Left lung (tissue), 14 donors: ENCODE results near the gene CD300LB. TPM values are rescaled to one million over a fixed set of nuclear protein-coding genes. Genes with fewer than 3 reads are reported as not detected.
"Not testable (repeated sequence)": the region's sequence is repeated elsewhere in the genome, so short reads cannot be mapped to it uniquely, and the experiment has no call there.

Source experiments
- ATAC-seq: fragments of 200-7000 bp; cut with Tn5 transposase; one replicate; pipeline ENCODE4 v1.9.1; 2020; ENCODE audit warnings: moderate library complexity
- DNase-seq, 4 donors: peaks; one replicate each; pipeline ENCODE4 v3.0.0-alpha.2; 2013 to 2020
- H3K27ac ChIP-seq, 2 donors: fragments of 200-600 bp; sonication (generic) in 1 of 2; one replicate each; pipeline versions ENCODE4 v1.5.0 to v1.8.0; 2020 to 2021
- H3K27me3 ChIP-seq, 2 donors: fragments of 200-600 bp; sonication (generic) in 1 of 2; one replicate each; pipeline versions ENCODE4 v1.5.0 to v1.8.0; 2020 to 2021
- H3K36me3 ChIP-seq, 2 donors: fragments of 200-600 bp; sonication (generic) in 1 of 2; one replicate each; pipeline versions ENCODE4 v1.5.0 to v1.8.0; 2020 to 2021
- H3K4me1 ChIP-seq, 2 donors: fragments of 200-600 bp; one replicate each; pipeline ENCODE4 v1.8.0; 2021
- H3K4me3 ChIP-seq, 2 donors: fragments of 200-600 bp; sonication (generic) in 1 of 2; one replicate each; pipeline versions ENCODE4 v1.5.0 to v1.8.0; 2020 to 2021; ENCODE audit warnings: mild to moderate bottlenecking in 1 of 2
- H3K9me3 ChIP-seq, 2 donors: fragments of 200-600 bp; sonication (generic) in 1 of 2; one replicate each; pipeline versions ENCODE4 v1.5.0 to v1.8.0; 2020 to 2021
- intact Hi-C, 2 donors: fragments of 100-400 bp; cut with DNase I; formaldehyde crosslinking; loops; one replicate each; pipeline versions ENCODE4 v1.11.2 to v1.14.2; 2022
- long read RNA-seq, 12 donors: library from polyadenylated mRNA in 2 of 12; unstranded in 2 of 12; transcript quantifications; one replicate each; pipeline ENCODE4 v2.0.0 and lab custom pipeline, GENCODE V29; 2019 to 2026
- polyA plus RNA-seq, 6 donors: library from polyadenylated mRNA; unstranded; fragments of 120-200 nt; gene quantifications; one replicate each; pipeline ENCODE4 v1.2.1, GENCODE V29; 2013; ENCODE audit not compliant: insufficient read length in 6 of 6
- total RNA-seq, 2 donors: library from RNA; stranded (reverse); fragmentation: NEBNext Ultra II Directional; extraction: Animal tissue kit (Norgen Biotek cat#: 25700); gene quantifications; one replicate each; pipeline ENCODE4 v1.2.1, GENCODE V29; 2021
- TF ChIP-seq, protein P1 (sequence below), 2 donors: fragments of 200-600 bp; sonication (generic) in 1 of 2; IDR thresholded peaks; one replicate each; pipeline versions ENCODE4 v1.5.0 to v1.8.0; 2021; ENCODE audit warnings: antibody characterized with exemption in 2 of 2
- donor health status: DM: no; HTN: yes; CAD: no.
- donor health status: DM: no; HTN: no; CAD: no.

CD300LB gene
- total RNA-seq: 1 to 10 TPM in 1 of 2 donors, under 1 TPM in 1; 0.58 to 1.6 TPM
- polyA plus RNA-seq: under 1 TPM; 0.13 to 0.44 (median 0.23) TPM
- long read RNA-seq, donor 1: 0 reads
- long read RNA-seq, donor 2: 0 reads
- long read RNA-seq, donor 3: 0 reads
- long read RNA-seq, donor 4: 0 reads
- long read RNA-seq, donor 5: 0 reads
- long read RNA-seq, donor 6: 0 reads
- long read RNA-seq, donor 7: 0 reads
- long read RNA-seq, donor 8, partial matches to known transcripts: 0 of 1 reads
- long read RNA-seq, donor 8, other reads (novel, unspliced or antisense): 0 of 1 reads
- long read RNA-seq, donor 9: 0 reads
- long read RNA-seq, donor 10: 0 reads
- long read RNA-seq, donor 11: 0 reads
- long read RNA-seq, donor 12: 0 reads

DNA sequence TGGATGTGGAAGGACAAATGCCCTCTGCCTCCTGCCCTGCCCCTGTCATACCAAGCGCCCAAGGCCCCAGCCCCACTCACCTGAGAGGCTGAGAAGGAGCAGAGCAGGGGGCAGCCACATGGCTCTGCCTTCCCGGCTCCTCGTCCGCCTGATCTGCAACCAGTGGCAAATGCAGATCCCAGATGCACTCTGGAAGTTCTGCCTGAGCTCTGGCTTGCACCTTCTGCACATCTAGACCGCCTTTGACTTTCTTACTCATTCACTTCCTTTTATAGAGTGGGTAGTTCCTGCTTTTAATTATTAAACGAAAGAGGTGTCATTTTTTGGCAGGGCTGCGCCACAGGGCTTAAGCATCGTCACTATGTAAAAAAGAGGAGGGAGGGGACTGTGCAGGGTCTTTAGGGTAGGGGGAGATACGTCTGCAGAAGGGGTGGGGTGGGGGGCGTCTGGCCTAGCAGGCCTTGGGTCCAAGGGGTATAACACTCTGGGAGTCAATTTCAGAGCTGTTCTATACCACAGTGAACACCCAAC, at the start of gene CD300LB:
CD300LB (minus strand) TSS at position 245 of the 531 bp plus-strand sequence; CDS start at position 120, 125 bp downstream.
- DNase-seq: peak in 1 of 4 donors; percentile 32
- H3K4me1 ChIP-seq: peaks cover 0 to 60% of the 10 kb centered on the region in 2 donors
- H3K4me3 ChIP-seq: peak within 1 kb of the TSS in 1 of 2 donors; percentile 39
- H3K36me3 ChIP-seq: no peaks in the 10 kb centered on the region
- ATAC-seq: peak; percentile 16
- H3K9me3 ChIP-seq: no peaks in the 10 kb centered on the region
- peaks cover 0 to 25% of the 10 kb centered on the region in 2 donors for H3K27me3 ChIP-seq
- TF ChIP-seq, protein P1, sequence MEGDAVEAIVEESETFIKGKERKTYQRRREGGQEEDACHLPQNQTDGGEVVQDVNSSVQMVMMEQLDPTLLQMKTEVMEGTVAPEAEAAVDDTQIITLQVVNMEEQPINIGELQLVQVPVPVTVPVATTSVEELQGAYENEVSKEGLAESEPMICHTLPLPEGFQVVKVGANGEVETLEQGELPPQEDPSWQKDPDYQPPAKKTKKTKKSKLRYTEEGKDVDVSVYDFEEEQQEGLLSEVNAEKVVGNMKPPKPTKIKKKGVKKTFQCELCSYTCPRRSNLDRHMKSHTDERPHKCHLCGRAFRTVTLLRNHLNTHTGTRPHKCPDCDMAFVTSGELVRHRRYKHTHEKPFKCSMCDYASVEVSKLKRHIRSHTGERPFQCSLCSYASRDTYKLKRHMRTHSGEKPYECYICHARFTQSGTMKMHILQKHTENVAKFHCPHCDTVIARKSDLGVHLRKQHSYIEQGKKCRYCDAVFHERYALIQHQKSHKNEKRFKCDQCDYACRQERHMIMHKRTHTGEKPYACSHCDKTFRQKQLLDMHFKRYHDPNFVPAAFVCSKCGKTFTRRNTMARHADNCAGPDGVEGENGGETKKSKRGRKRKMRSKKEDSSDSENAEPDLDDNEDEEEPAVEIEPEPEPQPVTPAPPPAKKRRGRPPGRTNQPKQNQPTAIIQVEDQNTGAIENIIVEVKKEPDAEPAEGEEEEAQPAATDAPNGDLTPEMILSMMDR (IDR thresholded peaks at IDR 0.05): no peak
- peak within 1 kb of the TSS; percentile 39 to 62 for H3K27ac ChIP-seq
- intact Hi-C loops: no loop called here

DNA sequence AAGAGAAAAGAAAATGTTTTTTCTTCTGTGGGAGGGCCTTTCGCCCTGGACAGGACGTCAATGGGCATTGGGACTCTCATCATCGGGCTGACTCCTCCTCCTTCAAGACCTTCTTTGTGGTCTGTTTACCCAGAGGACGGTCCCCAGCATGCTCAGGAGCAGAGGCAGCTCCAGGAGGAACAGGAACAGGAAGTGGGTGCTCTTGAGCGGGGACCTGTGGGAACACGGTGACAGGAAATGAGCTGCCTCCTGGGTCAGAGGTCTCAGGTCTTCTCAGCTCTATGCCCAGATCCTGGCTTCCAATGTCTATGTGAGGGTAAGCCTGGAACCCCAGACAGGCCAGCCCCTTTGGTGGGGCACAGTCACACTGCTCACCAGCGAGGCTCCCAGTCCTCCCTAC, 48.6 kb upstream of the CD300LB start:
- Histone ChIP-seq H3K9me3 (no peaks in the 10 kb centered on the region), H3K27ac (no peak overlapping the region), H3K36me3 (no peaks in the 10 kb centered on the region), H3K27me3 (peaks cover 0 to 22% of the 10 kb centered on the region in 2 donors), H3K4me1 (no peaks in the 10 kb centered on the region), H3K4me3 (no peak overlapping the region)
- TF ChIP-seq, protein P1 (IDR thresholded peaks at IDR 0.05): no peak
- ATAC-seq (no peak), DNase-seq (no peak)
- intact Hi-C loops: no loop called here

DNA sequence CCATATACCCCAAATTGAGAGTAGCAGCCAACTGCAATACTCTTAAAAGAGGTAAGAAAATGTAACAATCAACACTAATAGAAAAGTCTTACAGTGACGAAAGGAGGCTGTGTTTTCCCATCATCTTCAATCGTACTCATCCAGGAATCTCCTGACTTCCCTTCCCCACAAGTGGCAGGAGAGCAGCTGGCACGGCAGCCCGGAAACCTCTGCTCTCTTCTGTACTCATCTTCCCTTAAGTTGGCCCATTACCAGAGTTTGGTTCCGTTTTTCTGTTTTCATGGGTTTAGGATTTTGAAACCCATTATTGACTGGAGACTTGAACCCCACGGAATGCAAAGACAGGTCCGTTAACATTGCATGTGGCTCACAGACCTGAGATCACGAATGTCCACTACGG, 47.7 kb upstream of the CD300LB start:
- no peak for DNase-seq
- intact Hi-C loops: no loop called here
- no peaks in the 10 kb centered on the region for H3K4me1 ChIP-seq
- no peak overlapping the region for H3K27ac ChIP-seq
- H3K4me3 ChIP-seq: no peak overlapping the region
- TF ChIP-seq, protein P1 (IDR thresholded peaks at IDR 0.05): no peak
- no peak for ATAC-seq
- peaks cover 0 to 29% of the 10 kb centered on the region in 2 donors for H3K27me3 ChIP-seq
- no peaks in the 10 kb centered on the region for H3K36me3 ChIP-seq
- no peaks in the 10 kb centered on the region for H3K9me3 ChIP-seq

DNA sequence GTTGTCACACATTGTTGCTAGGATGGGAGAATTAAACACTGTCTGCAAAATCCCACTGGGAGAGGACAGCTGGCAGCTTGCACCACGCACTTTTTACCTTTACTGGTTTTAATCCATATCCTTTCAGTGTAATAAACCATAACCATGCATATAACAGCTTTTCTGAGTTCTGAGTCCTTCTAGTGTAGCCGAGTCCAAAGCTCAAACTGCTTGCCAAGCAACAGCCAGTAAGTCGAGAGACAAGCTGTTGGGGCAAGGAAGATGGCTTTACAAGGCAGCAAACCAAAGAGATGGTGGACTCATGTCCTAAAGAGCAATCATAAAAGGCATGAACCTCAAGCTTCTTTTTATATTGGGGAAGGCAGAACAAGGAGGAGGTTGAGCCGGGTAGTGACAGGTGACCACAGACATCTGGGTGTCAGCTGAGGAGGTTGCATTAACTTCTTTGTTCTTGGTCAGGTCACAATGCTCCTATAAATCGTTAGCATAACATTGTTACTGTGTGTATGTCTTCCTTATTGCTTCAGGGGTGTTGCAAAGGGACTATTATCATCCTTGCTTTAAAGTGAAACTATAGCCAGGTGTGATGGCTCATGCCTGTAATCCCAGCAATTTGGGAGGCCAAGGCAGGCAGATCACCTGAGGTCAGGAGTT, 43.3 kb upstream of the CD300LB start:
- Histone ChIP-seq H3K27me3 (peaks cover 0 to 45% of the 10 kb centered on the region in 2 donors), H3K4me1 (peaks cover 0 to 10% of the 10 kb centered on the region in 2 donors), H3K9me3 (no peaks in the 10 kb centered on the region), H3K36me3 (no peaks in the 10 kb centered on the region), H3K27ac (no peak overlapping the region), H3K4me3 (no peak overlapping the region)
- DNase-seq: no peak
- TF ChIP-seq, protein P1 (IDR thresholded peaks at IDR 0.05): no peak
- intact Hi-C loops: no loop called here
- no peak for ATAC-seq

DNA sequence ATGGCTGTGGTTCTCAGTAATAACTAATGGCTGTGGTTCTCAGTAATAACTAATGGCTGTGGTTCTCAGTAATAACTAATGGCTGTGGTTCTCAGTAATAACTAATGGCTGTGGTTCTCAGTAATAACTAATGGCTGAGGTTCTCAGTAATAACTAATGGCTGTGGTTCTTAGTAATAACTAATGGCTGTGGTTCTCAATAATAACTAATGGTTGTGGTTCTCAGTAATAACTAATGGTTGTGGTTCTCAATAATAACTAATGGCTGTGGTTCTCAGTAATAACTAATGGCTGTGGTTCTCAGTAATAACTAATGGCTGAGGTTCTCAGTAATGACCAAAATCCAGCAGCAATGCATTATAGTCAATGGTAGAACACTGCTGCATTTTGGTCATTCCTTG, 42.4 kb upstream of the CD300LB start:
- H3K4me3 ChIP-seq, H3K27ac ChIP-seq, intact Hi-C loops, H3K36me3 ChIP-seq, ATAC-seq, DNase-seq, H3K9me3 ChIP-seq: not testable (repeated sequence)
- Histone ChIP-seq H3K4me1 (peaks cover 0 to 15% of the 10 kb centered on the region in 2 donors), H3K27me3 (peaks cover 0 to 48% of the 10 kb centered on the region in 2 donors)
